A549 (cell line): ENCODE results near the gene GPX4. TPM values are rescaled to one million over a fixed set of nuclear protein-coding genes. Genes with fewer than 3 reads are reported as not detected.

ENCODE experiments used
- ATAC-seq, 2 experiments: fragments of 200-7000 bp in 1 of 2; fragments of >200 bp in 1 of 2; cut with Nextera tagmentation in 1 of 2; cut with Tn5 transposase in 1 of 2; 3 replicates each; pipeline versions ENCODE4 v1.8.0 to v1.9.1; 2018 to 2020; ENCODE audit warnings: mild to moderate bottlenecking in 1 of 2, moderate library complexity in 1 of 2
- CTCF ChIA-PET: fragments of 300-600 bp; sonication (Branson Sonifier 250); formaldehyde crosslinking; extraction: SDS; loops from one replicate; lab custom pipeline; 2021; ENCODE audit warnings: antibody characterized with exemption, inconsistent platforms; lab: Yijun Ruan, JAX
- POLR2A ChIA-PET: fragments of 350-600 bp; formaldehyde crosslinking; extraction: SDS; loops from one replicate; lab custom pipeline; 2021; ENCODE audit warnings: antibody characterized with exemption, inconsistent platforms; lab: Yijun Ruan, JAX
- DNase-seq, 2 experiments: peaks; one replicate each; pipeline versions ENCODE4 v3.0.0 to v3.0.0-alpha.2; 2011 to 2016; ENCODE audit warnings: low read depth in 1 of 2, low spot score in 1 of 2
- FAIRE-seq: peaks from 2 replicates; lab custom pipeline; 2011; peaks lifted over from hg19 to GRCh38; lab: Jason Lieb, UNC
- H3K27ac ChIP-seq, 2 experiments: fragments of >200 bp; sonication (Bioruptor Twin); formaldehyde crosslinking; 3 replicates each; pipeline ENCODE4 v1.5.1; 2016 to 2017
- H3K4me1 ChIP-seq: fragments of >200 bp; sonication (Bioruptor Twin); formaldehyde crosslinking; 3 replicates; pipeline ENCODE4 v1.6.1; 2016
- H3K4me2 ChIP-seq: fragments of >200 bp; sonication (Bioruptor Twin); formaldehyde crosslinking; 3 replicates; pipeline ENCODE4 v1.6.1; 2016
- H3K4me3 ChIP-seq: fragments of >200 bp; sonication (Bioruptor Twin); formaldehyde crosslinking; 3 replicates; pipeline ENCODE4 v1.5.1; 2016
- H3K9me3 ChIP-seq: fragments of >200 bp; sonication (Bioruptor Twin); formaldehyde crosslinking; 3 replicates; pipeline ENCODE4 v1.6.1; 2016
- CBX8 ChIP-seq: fragments of 200-600 bp; sonication (generic); IDR thresholded peaks from 2 replicates; pipeline ENCODE4 v1.6.1; 2016
- EHF ChIP-seq: fragments of 250-450 bp; sonication (Bioruptor Pico); IDR thresholded peaks from 2 replicates; pipeline ENCODE4 v1.5.0; 2020; ENCODE audit warnings: mild to moderate bottlenecking
- FOXS1 ChIP-seq: fragments of 250-450 bp; sonication (Bioruptor Pico); IDR thresholded peaks from 2 replicates; pipeline ENCODE4 v1.5.0; 2020; ENCODE audit warnings: mild to moderate bottlenecking, moderate library complexity
- HDAC2 ChIP-seq: fragments of 200-600 bp; sonication (generic); IDR thresholded peaks from 2 replicates; pipeline ENCODE4 v1.6.1; 2016
- HEYL ChIP-seq: fragments of 250-450 bp; sonication (Bioruptor Pico); IDR thresholded peaks from 2 replicates; pipeline ENCODE4 v1.8.0; 2021; ENCODE audit warnings: mild to moderate bottlenecking, moderate library complexity
- HOXA7 ChIP-seq: fragments of 250-450 bp; sonication (Bioruptor Pico); IDR thresholded peaks from 2 replicates; pipeline ENCODE4 v1.5.0; 2020; ENCODE audit warnings: mild to moderate bottlenecking, moderate library complexity
- JUN ChIP-seq, 2 experiments: fragments of >200 bp; sonication (Bioruptor Twin); formaldehyde crosslinking; IDR thresholded peaks; 2 replicates in 1 of 2; 3 replicates in 1 of 2; pipeline ENCODE4 v1.6.1; 2016 to 2017
- KDM5A ChIP-seq: fragments of 200-600 bp; sonication (generic); IDR thresholded peaks from 2 replicates; pipeline ENCODE4 v1.6.1; 2016; ENCODE audit warnings: antibody characterized with exemption, mild to moderate bottlenecking
- POLR2A ChIP-seq: IDR thresholded peaks from 2 replicates; pipeline ENCODE4 v1.6.1; 2012; ENCODE audit warnings: mild to moderate bottlenecking, low read length
- POLR2AphosphoS2 ChIP-seq: conservative IDR thresholded peaks from 2 replicates; pipeline ENCODE4 v1.6.1; 2012; ENCODE audit warnings: low read length, improper control_type of control experiment, inconsistent platforms
- TFCP2L1 ChIP-seq: fragments of 250-450 bp; sonication (Bioruptor Pico); IDR thresholded peaks from 2 replicates; pipeline ENCODE4 v1.5.0; 2021; ENCODE audit warnings: mild to moderate bottlenecking
- ZNF302 ChIP-seq: fragments of 250-450 bp; sonication (Bioruptor Pico); IDR thresholded peaks from 2 replicates; pipeline ENCODE4 v1.9.0; 2021; ENCODE audit warnings: inconsistent platforms, mild to moderate bottlenecking, moderate library complexity
- WGBS: methylation state at CpG from one replicate; pipeline ENCODE4 v1.1.6; 2017; ENCODE audit errors: missing lambda C conversion rate; 5-methylcytosine and 5-hydroxymethylcytosine counted together
- polyA plus RNA-seq, 4 experiments: library from polyadenylated mRNA; depleted of rRNA in 3 of 4; stranded (reverse); fragments of >200 nt; fragmentation: RNase III in 1 of 4; extraction: RNeasy Plus Mini Kit Qiagen cat#74134 plus additional on column Dnase treatment in 1 of 4; gene quantifications; 2 replicates in 3 of 4; 3 replicates in 1 of 4; pipeline ENCODE4 v1.2.3, GENCODE V29; 2011 to 2017
- TF ChIP-seq, protein P1 (sequence below): IDR thresholded peaks from 2 replicates; pipeline ENCODE4 v1.6.1; 2012
- TF ChIP-seq, protein P2 (sequence below): fragments of >200 bp; sonication (Bioruptor Twin); formaldehyde crosslinking; IDR thresholded peaks from 3 replicates; pipeline ENCODE4 v1.6.1; 2016
- TF ChIP-seq, protein P3 (sequence below): fragments of >200 bp; sonication (Bioruptor Twin); formaldehyde crosslinking; IDR thresholded peaks from 3 replicates; pipeline ENCODE4 v1.5.1; 2016
- TF ChIP-seq, protein P4 (sequence below): fragments of 450-650 bp; IDR thresholded peaks from 2 replicates; pipeline ENCODE4 v1.6.1; 2014; ENCODE audit warnings: antibody characterized with exemption

GPX4 gene
- polyA plus RNA-seq, 2 of the 4 experiments (the other 2 are of a cell fraction), result 248 to 394 TPM

DNA sequence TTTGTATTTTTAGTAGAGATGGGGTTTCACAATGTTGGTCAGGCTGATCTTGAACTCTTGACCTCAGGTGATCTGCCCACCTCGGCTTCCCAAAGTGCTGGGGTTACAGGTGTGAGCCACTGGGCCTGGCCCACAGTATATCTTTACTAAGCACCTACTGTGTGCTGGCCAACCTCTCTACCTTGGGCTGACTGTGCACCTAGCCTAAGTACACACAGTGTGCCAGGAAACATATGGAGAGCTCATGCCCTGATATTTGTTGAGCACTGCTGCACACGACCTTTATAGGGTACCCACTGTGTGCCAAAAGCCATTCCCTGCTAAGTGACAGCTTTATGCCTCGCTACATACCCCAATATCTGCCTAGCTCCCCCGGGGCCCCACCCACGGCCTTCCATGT, 43.1 kb upstream of the GPX4 start:
- ChIA-PET CTCF (interaction anchor here (0.7 to 2.2 kb wide), 3 partner anchors 10 to 53 kb away, joined by 3 to 5 read pairs (median 4); no protein-coding TSS in a partner anchor), POLR2A (no interaction called here)
- DNase-seq, result no peak
- ATAC-seq, result no peak
- Histone ChIP-seq H3K4me3 (no peak overlapping the region), H3K4me1 (peaks cover 13% of the 10 kb centered on the region), H3K4me2 (no peak overlapping the region), H3K9me3 (no peaks in the 10 kb centered on the region), H3K27ac (no peak overlapping the region)
- no peak for TF ChIP-seq POLR2A
- no peak for FAIRE-seq
- WGBS, result 56% methylated on average over 3 of the region's 5 CpGs

DNA sequence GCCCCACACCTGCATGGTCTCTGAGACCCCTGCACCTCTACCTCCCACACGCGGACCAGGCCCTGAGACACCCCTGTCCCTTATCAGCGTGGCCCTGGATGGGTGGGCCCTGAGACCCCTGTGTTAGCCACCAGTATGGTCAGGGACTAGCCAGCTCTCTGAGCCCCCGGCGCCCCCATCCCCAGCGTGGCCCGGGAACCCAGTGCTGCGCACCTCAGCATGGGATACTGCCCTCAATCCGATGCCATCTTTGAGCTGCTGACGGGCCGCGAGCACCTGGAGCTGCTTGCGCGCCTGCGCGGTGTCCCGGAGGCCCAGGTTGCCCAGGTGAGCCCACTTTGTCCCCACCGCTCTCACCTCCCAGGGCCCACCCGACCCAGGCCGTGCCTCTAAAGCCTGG, 41.8 kb upstream of the GPX4 start:
- peaks cover 25% of the 10 kb centered on the region for H3K4me1 ChIP-seq
- no peak for TF ChIP-seq CBX8
- no peak for TF ChIP-seq HOXA7
- TF ChIP-seq, protein P1, sequence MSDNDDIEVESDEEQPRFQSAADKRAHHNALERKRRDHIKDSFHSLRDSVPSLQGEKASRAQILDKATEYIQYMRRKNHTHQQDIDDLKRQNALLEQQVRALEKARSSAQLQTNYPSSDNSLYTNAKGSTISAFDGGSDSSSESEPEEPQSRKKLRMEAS, result no peak
- TF ChIP-seq, protein P2, sequence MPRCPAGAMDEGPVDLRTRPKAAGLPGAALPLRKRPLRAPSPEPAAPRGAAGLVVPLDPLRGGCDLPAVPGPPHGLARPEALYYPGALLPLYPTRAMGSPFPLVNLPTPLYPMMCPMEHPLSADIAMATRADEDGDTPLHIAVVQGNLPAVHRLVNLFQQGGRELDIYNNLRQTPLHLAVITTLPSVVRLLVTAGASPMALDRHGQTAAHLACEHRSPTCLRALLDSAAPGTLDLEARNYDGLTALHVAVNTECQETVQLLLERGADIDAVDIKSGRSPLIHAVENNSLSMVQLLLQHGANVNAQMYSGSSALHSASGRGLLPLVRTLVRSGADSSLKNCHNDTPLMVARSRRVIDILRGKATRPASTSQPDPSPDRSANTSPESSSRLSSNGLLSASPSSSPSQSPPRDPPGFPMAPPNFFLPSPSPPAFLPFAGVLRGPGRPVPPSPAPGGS, result no peak
- TF ChIP-seq POLR2AphosphoS2, result no peak
- TF ChIP-seq HEYL, result no peak
- TF ChIP-seq FOXS1 (CRISPR knock-in tag), result no peak
- no peak for TF ChIP-seq ZNF302
- TF ChIP-seq JUN (IDR thresholded peaks at IDR 0.05), result no peak
- no peak for TF ChIP-seq KDM5A
- TF ChIP-seq HDAC2, result no peak
- TF ChIP-seq EHF (CRISPR knock-in tag), result no peak
- no peak for TF ChIP-seq TFCP2L1 (CRISPR knock-in tag)
- TF ChIP-seq, protein P3, sequence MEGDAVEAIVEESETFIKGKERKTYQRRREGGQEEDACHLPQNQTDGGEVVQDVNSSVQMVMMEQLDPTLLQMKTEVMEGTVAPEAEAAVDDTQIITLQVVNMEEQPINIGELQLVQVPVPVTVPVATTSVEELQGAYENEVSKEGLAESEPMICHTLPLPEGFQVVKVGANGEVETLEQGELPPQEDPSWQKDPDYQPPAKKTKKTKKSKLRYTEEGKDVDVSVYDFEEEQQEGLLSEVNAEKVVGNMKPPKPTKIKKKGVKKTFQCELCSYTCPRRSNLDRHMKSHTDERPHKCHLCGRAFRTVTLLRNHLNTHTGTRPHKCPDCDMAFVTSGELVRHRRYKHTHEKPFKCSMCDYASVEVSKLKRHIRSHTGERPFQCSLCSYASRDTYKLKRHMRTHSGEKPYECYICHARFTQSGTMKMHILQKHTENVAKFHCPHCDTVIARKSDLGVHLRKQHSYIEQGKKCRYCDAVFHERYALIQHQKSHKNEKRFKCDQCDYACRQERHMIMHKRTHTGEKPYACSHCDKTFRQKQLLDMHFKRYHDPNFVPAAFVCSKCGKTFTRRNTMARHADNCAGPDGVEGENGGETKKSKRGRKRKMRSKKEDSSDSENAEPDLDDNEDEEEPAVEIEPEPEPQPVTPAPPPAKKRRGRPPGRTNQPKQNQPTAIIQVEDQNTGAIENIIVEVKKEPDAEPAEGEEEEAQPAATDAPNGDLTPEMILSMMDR, result no peak
- no peak overlapping the region for H3K27ac ChIP-seq
- no peak overlapping the region for H3K4me3 ChIP-seq
- no peaks in the 10 kb centered on the region for H3K9me3 ChIP-seq
- POLR2A ChIA-PET, result no interaction called here
- 98% methylated on average over 11 of the region's 20 CpGs for WGBS
- no peak overlapping the region for H3K4me2 ChIP-seq
- DNase-seq (no peak), FAIRE-seq (no peak), ATAC-seq (no peak)
- CTCF ChIA-PET, result no interaction called here

DNA sequence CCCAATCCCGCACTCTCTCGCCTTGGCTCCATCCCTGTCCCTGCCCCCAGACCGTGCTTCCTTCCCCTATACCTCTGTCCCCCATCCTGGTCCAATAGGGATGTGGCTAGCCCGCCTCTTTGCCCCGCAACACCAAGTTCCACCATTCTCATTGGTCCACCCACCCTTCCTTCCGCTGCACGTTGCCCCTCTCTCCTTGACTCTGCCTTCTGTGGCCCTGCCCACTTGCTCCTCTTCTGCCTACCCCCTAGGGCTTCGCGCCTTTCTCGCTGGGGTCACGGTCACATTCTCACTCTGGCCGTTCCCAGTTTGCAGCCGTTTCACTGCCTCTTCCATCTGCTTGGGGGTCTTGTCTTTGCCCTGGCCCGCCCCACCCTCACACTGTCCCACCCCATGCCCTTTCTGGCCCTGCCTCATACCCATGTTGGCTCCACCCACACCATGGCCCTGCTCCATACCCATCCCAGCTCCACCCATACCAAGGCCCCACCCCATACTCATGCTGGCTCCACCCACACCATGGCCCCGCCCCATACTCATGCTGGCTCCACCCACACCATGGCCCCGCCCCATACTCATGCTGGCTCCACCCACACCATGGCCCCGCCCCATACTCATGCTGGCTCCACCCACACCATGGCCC, 41.3 kb upstream of the GPX4 start:
- H3K9me3 ChIP-seq, result no peaks in the 10 kb centered on the region
- 84% methylated on average over 14 of the region's 17 CpGs for WGBS
- TF ChIP-seq, protein P4, sequence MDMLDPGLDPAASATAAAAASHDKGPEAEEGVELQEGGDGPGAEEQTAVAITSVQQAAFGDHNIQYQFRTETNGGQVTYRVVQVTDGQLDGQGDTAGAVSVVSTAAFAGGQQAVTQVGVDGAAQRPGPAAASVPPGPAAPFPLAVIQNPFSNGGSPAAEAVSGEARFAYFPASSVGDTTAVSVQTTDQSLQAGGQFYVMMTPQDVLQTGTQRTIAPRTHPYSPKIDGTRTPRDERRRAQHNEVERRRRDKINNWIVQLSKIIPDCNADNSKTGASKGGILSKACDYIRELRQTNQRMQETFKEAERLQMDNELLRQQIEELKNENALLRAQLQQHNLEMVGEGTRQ, result no peak
- TF ChIP-seq, protein P2, result no peak
- no peak overlapping the region for H3K27ac ChIP-seq
- ATAC-seq (no peak), DNase-seq (no peak), FAIRE-seq (no peak)
- no peak overlapping the region for H3K4me2 ChIP-seq
- H3K4me1 ChIP-seq, result peaks cover 31% of the 10 kb centered on the region
- CTCF ChIA-PET, result no interaction called here
- POLR2A ChIA-PET, result no interaction called here
- no peak overlapping the region for H3K4me3 ChIP-seq
